Measurements from ENCODE around the gene DHFR. TPM values are rescaled to one million over a fixed set of nuclear protein-coding genes. Genes with fewer than 3 reads are reported as not detected.
A peak's percentile ranks its signal among the peaks of the same experiment; 100 is the strongest.

The DHFR gene
- 10 to 100 TPM; 41.2 to 42.4 TPM for total RNA-seq
- polyA plus RNA-seq (ENCODE audit: insufficient read length in 2 of 2): 10 to 100 TPM; 47.9 to 58.9 TPM
- long read RNA-seq, donor 1, transcript DHFR-201 (6 exons, 3,917 nt): major isoform, 25 of 26 reads
- long read RNA-seq, donor 1, partial matches to known transcripts: 0 of 26 reads
- long read RNA-seq, donor 1, other reads (novel, unspliced or antisense): 0 of 26 reads
- long read RNA-seq, donor 2, transcript DHFR-201 (6 exons, 3,917 nt): major isoform, 8 of 9 reads
- long read RNA-seq, donor 2, partial matches to known transcripts: 0 of 9 reads
- long read RNA-seq, donor 2, other reads (novel, unspliced or antisense): 0 of 9 reads
- long read RNA-seq, donor 3, transcript DHFR-201 (6 exons, 3,917 nt): major isoform, 14 of 14 reads
- long read RNA-seq, donor 3, partial matches to known transcripts: 0 of 14 reads
- long read RNA-seq, donor 3, other reads (novel, unspliced or antisense): 0 of 14 reads
- long read RNA-seq, donor 4, transcript DHFR-201 (6 exons, 3,917 nt): major isoform, 17 of 41 reads
- long read RNA-seq, donor 4, partial matches to known transcripts: 23 of 41 reads
- long read RNA-seq, donor 4, other reads (novel, unspliced or antisense): 0 of 41 reads

- under 1% methylated on average over 63 of the region's 74 CpGs for WGBS (ENCODE audit: insufficient coverage)
- peaks cover 21% of the 10 kb centered on the region for H3K36me3 ChIP-seq (ENCODE audit: control insufficient read depth, insufficient read depth, low read length)
- peaks cover 9% of the 10 kb centered on the region for H3K4me1 ChIP-seq (ENCODE audit: control insufficient read depth, insufficient read depth, low read length)
- no peaks in the 10 kb centered on the region for H3K9me3 ChIP-seq (ENCODE audit: control insufficient read depth, insufficient read depth, low read length)
- H3K27ac ChIP-seq (ENCODE audit: low read depth, low read length): peak within 1 kb of the TSS; percentile 94
- peak within 1 kb of the TSS; percentile 73 for H3K4me3 ChIP-seq (ENCODE audit: low read depth, low read length)
- H3K27me3 ChIP-seq (ENCODE audit: control insufficient read depth, insufficient read depth, low read length): no peaks in the 10 kb centered on the region
- DNase-seq (ENCODE audit: low read depth in 4 of 6, low spot score in 6 of 6): peak; percentile 66 to 97 (median 83)
Observed at GRCh38 chr5:80654391-80655230, at the start of gene DHFR, which contains the start of gene MSH3. Gene DHFR (minus strand): TSS chr5:80654983. CDS start chr5:80654489, 494 bp downstream. Gene MSH3 (plus strand): TSS chr5:80654652. CDS start chr5:80654728, 76 bp downstream.

- Histone ChIP-seq H3K4me3 (ENCODE audit: low read depth, low read length) (no peak overlapping the region), H3K9me3 (ENCODE audit: control insufficient read depth, insufficient read depth, low read length) (no peaks in the 10 kb centered on the region), H3K27ac (ENCODE audit: low read depth, low read length) (no peak overlapping the region), H3K4me1 (ENCODE audit: control insufficient read depth, insufficient read depth, low read length) (no peaks in the 10 kb centered on the region), H3K36me3 (ENCODE audit: control insufficient read depth, insufficient read depth, low read length) (peaks cover 10% of the 10 kb centered on the region), H3K27me3 (ENCODE audit: control insufficient read depth, insufficient read depth, low read length) (no peaks in the 10 kb centered on the region)
- DNase-seq (ENCODE audit: low read depth in 4 of 6, low spot score in 6 of 6): no peak
- no CpG with 5 or more reads among the region's 1 CpG for WGBS (ENCODE audit: insufficient coverage)
Observed at GRCh38 chr5:80704221-80704620, 49.4 kb upstream of the DHFR start.

GRCh38 chr5:80703747-80704146, 49.0 kb upstream of the DHFR start:
- 82% methylated on average over 3 of the region's 5 CpGs for WGBS (ENCODE audit: insufficient coverage)
- peaks cover 8% of the 10 kb centered on the region for H3K36me3 ChIP-seq (ENCODE audit: control insufficient read depth, insufficient read depth, low read length)
- no peaks in the 10 kb centered on the region for H3K4me1 ChIP-seq (ENCODE audit: control insufficient read depth, insufficient read depth, low read length)
- no peaks in the 10 kb centered on the region for H3K27me3 ChIP-seq (ENCODE audit: control insufficient read depth, insufficient read depth, low read length)
- no peak overlapping the region for H3K27ac ChIP-seq (ENCODE audit: low read depth, low read length)
- no peak for DNase-seq (ENCODE audit: low read depth in 4 of 6, low spot score in 6 of 6)
- H3K4me3 ChIP-seq (ENCODE audit: low read depth, low read length): no peak overlapping the region
- H3K9me3 ChIP-seq (ENCODE audit: control insufficient read depth, insufficient read depth, low read length): no peaks in the 10 kb centered on the region

GRCh38 chr5:80703291-80703690, 48.5 kb upstream of the DHFR start:
- Histone ChIP-seq H3K27ac (ENCODE audit: low read depth, low read length) (no peak overlapping the region), H3K36me3 (ENCODE audit: control insufficient read depth, insufficient read depth, low read length) (peaks cover 6% of the 10 kb centered on the region), H3K27me3 (ENCODE audit: control insufficient read depth, insufficient read depth, low read length) (no peaks in the 10 kb centered on the region), H3K9me3 (ENCODE audit: control insufficient read depth, insufficient read depth, low read length) (no peaks in the 10 kb centered on the region), H3K4me3 (ENCODE audit: low read depth, low read length) (no peak overlapping the region), H3K4me1 (ENCODE audit: control insufficient read depth, insufficient read depth, low read length) (no peaks in the 10 kb centered on the region)
- DNase-seq (ENCODE audit: low read depth in 4 of 6, low spot score in 6 of 6): no peak

GRCh38 chr5:80701597-80701996, 46.8 kb upstream of the DHFR start:
- no peaks in the 10 kb centered on the region for H3K27me3 ChIP-seq (ENCODE audit: control insufficient read depth, insufficient read depth, low read length)
- no peaks in the 10 kb centered on the region for H3K4me1 ChIP-seq (ENCODE audit: control insufficient read depth, insufficient read depth, low read length)
- 50% methylated on average over 1 of the region's 1 CpG for WGBS (ENCODE audit: insufficient coverage)
- no peak overlapping the region for H3K4me3 ChIP-seq (ENCODE audit: low read depth, low read length)
- DNase-seq (ENCODE audit: low read depth in 4 of 6, low spot score in 6 of 6): no peak
- H3K9me3 ChIP-seq (ENCODE audit: control insufficient read depth, insufficient read depth, low read length): no peaks in the 10 kb centered on the region
- no peak overlapping the region for H3K27ac ChIP-seq (ENCODE audit: low read depth, low read length)
- peaks cover 6% of the 10 kb centered on the region for H3K36me3 ChIP-seq (ENCODE audit: control insufficient read depth, insufficient read depth, low read length)

GRCh38 chr5:80698369-80698768, 43.6 kb upstream of the DHFR start:
- WGBS (ENCODE audit: insufficient coverage): 87% methylated on average over 2 of the region's 5 CpGs
- Histone ChIP-seq H3K27ac (ENCODE audit: low read depth, low read length) (no peak overlapping the region), H3K4me3 (ENCODE audit: low read depth, low read length) (no peak overlapping the region), H3K36me3 (ENCODE audit: control insufficient read depth, insufficient read depth, low read length) (peaks cover 2% of the 10 kb centered on the region), H3K4me1 (ENCODE audit: control insufficient read depth, insufficient read depth, low read length) (no peaks in the 10 kb centered on the region), H3K27me3 (ENCODE audit: control insufficient read depth, insufficient read depth, low read length) (no peaks in the 10 kb centered on the region), H3K9me3 (ENCODE audit: control insufficient read depth, insufficient read depth, low read length) (no peaks in the 10 kb centered on the region)
- DNase-seq (ENCODE audit: low read depth in 4 of 6, low spot score in 6 of 6): no peak

- peaks cover 2% of the 10 kb centered on the region for H3K36me3 ChIP-seq (ENCODE audit: control insufficient read depth, insufficient read depth, low read length)
- no peaks in the 10 kb centered on the region for H3K9me3 ChIP-seq (ENCODE audit: control insufficient read depth, insufficient read depth, low read length)
- WGBS (ENCODE audit: insufficient coverage): 80% methylated on average over 1 of the region's 3 CpGs
- no peak overlapping the region for H3K4me3 ChIP-seq (ENCODE audit: low read depth, low read length)
- no peak for DNase-seq (ENCODE audit: low read depth in 4 of 6, low spot score in 6 of 6)
- no peaks in the 10 kb centered on the region for H3K27me3 ChIP-seq (ENCODE audit: control insufficient read depth, insufficient read depth, low read length)
- no peak overlapping the region for H3K27ac ChIP-seq (ENCODE audit: low read depth, low read length)
- no peaks in the 10 kb centered on the region for H3K4me1 ChIP-seq (ENCODE audit: control insufficient read depth, insufficient read depth, low read length)
Observed at GRCh38 chr5:80697100-80697499, 42.3 kb upstream of the DHFR start.

- Histone ChIP-seq H3K4me1 (ENCODE audit: control insufficient read depth, insufficient read depth, low read length) (no peaks in the 10 kb centered on the region), H3K36me3 (ENCODE audit: control insufficient read depth, insufficient read depth, low read length) (peaks cover 2% of the 10 kb centered on the region), H3K27ac (ENCODE audit: low read depth, low read length) (no peak overlapping the region), H3K27me3 (ENCODE audit: control insufficient read depth, insufficient read depth, low read length) (no peaks in the 10 kb centered on the region), H3K4me3 (ENCODE audit: low read depth, low read length) (no peak overlapping the region), H3K9me3 (ENCODE audit: control insufficient read depth, insufficient read depth, low read length) (no peaks in the 10 kb centered on the region)
- DNase-seq (ENCODE audit: low read depth in 4 of 6, low spot score in 6 of 6): no peak
- no CpG with 5 or more reads among the region's 3 CpGs for WGBS (ENCODE audit: insufficient coverage)
Observed at GRCh38 chr5:80696450-80696849, 41.7 kb upstream of the DHFR start.

- Histone ChIP-seq H3K27me3 (ENCODE audit: control insufficient read depth, insufficient read depth, low read length) (no peaks in the 10 kb centered on the region), H3K36me3 (ENCODE audit: control insufficient read depth, insufficient read depth, low read length) (peaks cover 2% of the 10 kb centered on the region), H3K4me1 (ENCODE audit: control insufficient read depth, insufficient read depth, low read length) (no peaks in the 10 kb centered on the region), H3K27ac (ENCODE audit: low read depth, low read length) (no peak overlapping the region), H3K4me3 (ENCODE audit: low read depth, low read length) (no peak overlapping the region), H3K9me3 (ENCODE audit: control insufficient read depth, insufficient read depth, low read length) (no peaks in the 10 kb centered on the region)
- WGBS (ENCODE audit: insufficient coverage): 95% methylated on average over 2 of the region's 3 CpGs
- DNase-seq (ENCODE audit: low read depth in 4 of 6, low spot score in 6 of 6): no peak
Observed at GRCh38 chr5:80695666-80696065, 40.9 kb upstream of the DHFR start.
